HG03060 (cell line): ENCODE results near the gene CCR1.
"Not testable (repeated sequence)": the region's sequence is repeated elsewhere in the genome, so short reads cannot be mapped to it uniquely, and the experiment has no call there.

ENCODE experiments used
- ATAC-seq: cut with Tn5 transposase; IDR thresholded peaks from one replicate; pipeline ENCODE4 v1.9.1; 2021; ENCODE audit warnings: low read depth, moderate number of reproducible peaks; ENCODE audit not compliant: unreplicated experiment

Gene CCR1

DNA sequence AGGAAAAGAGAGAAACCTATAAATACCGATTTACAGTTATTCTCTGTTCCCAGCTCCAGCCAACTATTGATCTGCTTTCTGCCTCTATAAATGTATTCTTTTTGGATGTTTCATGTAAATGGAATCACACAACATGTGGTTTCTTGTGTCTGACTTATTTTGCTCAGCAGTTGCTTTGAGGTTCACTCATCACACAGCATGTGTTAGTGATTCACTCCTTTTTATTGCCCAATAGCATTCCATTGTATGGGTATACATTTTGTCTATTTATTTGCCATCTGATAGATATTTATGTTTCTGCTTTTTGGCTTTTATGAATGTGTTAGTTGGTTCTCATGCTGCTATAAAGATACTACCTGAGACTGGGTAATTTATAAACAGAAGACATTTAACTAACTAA is 23.6 kb downstream of the CCR1 start:
- ATAC-seq = no peak

DNA sequence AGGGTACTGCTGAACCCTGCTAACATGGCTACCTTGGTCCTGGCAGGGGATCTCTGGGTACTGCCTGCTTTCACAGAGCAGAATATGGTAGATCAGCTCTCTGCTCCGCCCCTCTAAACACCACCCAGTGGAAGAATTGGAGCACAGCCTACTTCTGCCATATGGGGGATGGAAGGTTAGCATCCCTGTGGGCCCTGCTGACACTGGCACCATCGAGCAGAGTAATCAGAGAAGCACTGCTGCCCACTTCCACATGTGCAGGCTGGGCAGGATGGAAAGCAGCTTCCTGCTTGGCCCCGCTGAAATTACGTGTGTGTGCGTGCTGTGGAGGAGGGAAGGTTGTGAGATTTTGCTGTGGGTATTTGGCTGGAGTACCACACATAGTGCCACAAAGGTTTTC is 24.8 kb downstream of the CCR1 start:
- ATAC-seq = no peak

- no peak for ATAC-seq
These were observed 39.3 kb downstream of the CCR1 start for GRCh38 chr3:46168583-46169345.

DNA sequence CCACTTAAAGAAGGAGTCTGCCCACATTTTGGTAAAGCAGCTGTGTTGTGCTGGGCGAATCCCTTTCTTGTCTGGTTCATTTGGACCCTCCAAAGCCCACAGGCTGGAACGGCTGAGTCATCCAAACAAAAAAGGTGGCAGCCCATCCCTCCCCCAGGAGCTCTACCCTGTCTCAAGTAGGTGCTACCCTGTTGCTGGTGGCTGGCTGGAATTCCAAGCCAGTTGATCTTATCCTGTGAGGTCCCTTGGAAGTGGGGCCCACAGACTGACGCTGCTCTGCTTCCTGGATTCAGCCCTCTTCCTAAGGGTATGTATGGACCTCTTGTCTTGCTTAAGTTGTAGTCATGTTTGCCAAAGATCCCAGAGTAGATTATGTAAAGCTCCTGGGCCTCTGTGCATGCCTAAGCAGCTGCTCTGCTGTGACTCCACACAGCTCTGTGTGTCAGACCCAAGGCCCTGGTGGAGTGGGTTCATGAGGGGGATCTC is 44.5 kb downstream of the CCR1 start:
- no peak for ATAC-seq

- ATAC-seq = no peak
These were observed 45.0 kb downstream of the CCR1 start for GRCh38 chr3:46162975-46163555.

DNA sequence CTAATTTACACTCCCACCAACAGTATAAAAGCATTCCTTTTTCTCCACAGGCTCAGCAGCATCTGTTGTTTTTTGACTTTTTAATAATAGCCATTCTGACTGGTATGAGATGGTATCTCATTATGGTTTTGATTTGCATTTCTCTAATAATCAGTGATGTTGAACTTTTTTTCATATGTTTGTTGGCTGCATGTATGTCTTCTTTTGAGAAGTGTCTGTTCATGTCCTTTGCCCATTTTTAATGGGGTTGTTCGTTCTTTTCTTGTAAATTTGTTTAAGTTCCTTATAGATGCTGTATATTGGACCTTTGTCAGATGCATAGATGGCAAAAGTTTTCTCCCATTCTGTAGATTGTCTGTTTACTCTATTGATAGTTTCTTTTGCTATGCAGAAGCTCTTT is 50.4 kb downstream of the CCR1 start:
- not testable (repeated sequence) for ATAC-seq

- ATAC-seq = no peak
These were observed 53.8 kb downstream of the CCR1 start for GRCh38 chr3:46154311-46154710.
